ENCODE measurements around the gene FOXRED2. TPM values are rescaled to one million over a fixed set of nuclear protein-coding genes. Genes with fewer than 3 reads are reported as not detected.

FOXRED2 gene
- total RNA-seq, 4 donors from 2014 or later, result 0.29 to 24.7 (median 9.5) TPM

- no peak overlapping the region for H3K4me3 ChIP-seq
- intact Hi-C loops (cut with DNase I; ENCODE audit: low total_unique reads), result loop anchor here (10.0 kb wide), 1 partner anchor 135 kb away; no protein-coding TSS in a partner anchor
- TF ChIP-seq POLR2A (IDR thresholded peaks at IDR 0.05) (no peak), CTCF (IDR thresholded peaks at IDR 0.05) (no peak)
- H3K27ac ChIP-seq, result peak overlapping the region; percentile 96 to 97
- no peaks in the 10 kb centered on the region for H3K36me3 ChIP-seq
- DNase-seq, result no peak
- no peaks in the 10 kb centered on the region for H3K9me3 ChIP-seq
- no peaks in the 10 kb centered on the region for H3K27me3 ChIP-seq
- H3K4me1 ChIP-seq, result peaks cover 0 to 17% of the 10 kb centered on the region in 2 donors
These were observed 46.6 kb downstream of the FOXRED2 start for GRCh38 chr22:36460202-36460601.

GRCh38 chr22:36457688-36458450 is 49.0 kb downstream of the FOXRED2 start:
- intact Hi-C loops (cut with DNase I; ENCODE audit: low total_unique reads), result loop anchor here (10.0 kb wide), 1 partner anchor 73 kb away; the partner anchor contains the start of gene MYH9
- Histone ChIP-seq H3K36me3 (no peaks in the 10 kb centered on the region), H3K4me3 (no peak overlapping the region), H3K27ac (peak overlapping the region; percentile 96 to 97), H3K4me1 (peaks cover 0 to 11% of the 10 kb centered on the region in 2 donors), H3K27me3 (no peaks in the 10 kb centered on the region), H3K9me3 (no peaks in the 10 kb centered on the region)
- peak; percentile 64 to 71 for DNase-seq
- TF ChIP-seq POLR2A (IDR thresholded peaks at IDR 0.05) (no peak), CTCF (IDR thresholded peaks at IDR 0.05) (no peak)

- intact Hi-C loops (cut with DNase I; ENCODE audit: low total_unique reads), result loop anchor here (10.0 kb wide), 1 partner anchor 72 kb away; the partner anchor contains the start of gene MYH9
- Histone ChIP-seq H3K9me3 (no peaks in the 10 kb centered on the region), H3K4me3 (no peak overlapping the region), H3K27ac (peak overlapping the region; percentile 96 to 97), H3K4me1 (peaks cover 0 to 11% of the 10 kb centered on the region in 2 donors), H3K36me3 (no peaks in the 10 kb centered on the region), H3K27me3 (no peaks in the 10 kb centered on the region)
- no peak for DNase-seq
- TF ChIP-seq POLR2A (IDR thresholded peaks at IDR 0.05) (no peak), CTCF (IDR thresholded peaks at IDR 0.05) (no peak)
These were observed 50.4 kb downstream of the FOXRED2 start for GRCh38 chr22:36456464-36456845.

- Histone ChIP-seq H3K4me3 (peak overlapping the region; percentile 13 to 50), H3K4me1 (peaks cover 0 to 11% of the 10 kb centered on the region in 2 donors), H3K36me3 (no peaks in the 10 kb centered on the region), H3K27ac (peak overlapping the region; percentile 96 to 97), H3K9me3 (no peaks in the 10 kb centered on the region), H3K27me3 (no peaks in the 10 kb centered on the region)
- intact Hi-C loops (cut with DNase I; ENCODE audit: low total_unique reads), result loop anchor here (10.0 kb wide), 1 partner anchor 71 kb away; the partner anchor contains the start of gene MYH9
- no peak for DNase-seq
- TF ChIP-seq CTCF (IDR thresholded peaks at IDR 0.05), result no peak
- no peak for TF ChIP-seq POLR2A (IDR thresholded peaks at IDR 0.05)
These were observed 51.0 kb downstream of the FOXRED2 start for GRCh38 chr22:36455571-36456463.
